Kasumi-1 (cell line): ENCODE measurements around the gene FAM200A.
"Not testable (repeated sequence)": the region's sequence is repeated elsewhere in the genome, so short reads cannot be mapped to it uniquely, and the experiment has no call there.

ENCODE experiments used
- DNase-seq, 2 experiments: peaks; one replicate each; lab custom pipeline; 2025; lab: John Stamatoyannopoulos, UW

Gene FAM200A

DNA sequence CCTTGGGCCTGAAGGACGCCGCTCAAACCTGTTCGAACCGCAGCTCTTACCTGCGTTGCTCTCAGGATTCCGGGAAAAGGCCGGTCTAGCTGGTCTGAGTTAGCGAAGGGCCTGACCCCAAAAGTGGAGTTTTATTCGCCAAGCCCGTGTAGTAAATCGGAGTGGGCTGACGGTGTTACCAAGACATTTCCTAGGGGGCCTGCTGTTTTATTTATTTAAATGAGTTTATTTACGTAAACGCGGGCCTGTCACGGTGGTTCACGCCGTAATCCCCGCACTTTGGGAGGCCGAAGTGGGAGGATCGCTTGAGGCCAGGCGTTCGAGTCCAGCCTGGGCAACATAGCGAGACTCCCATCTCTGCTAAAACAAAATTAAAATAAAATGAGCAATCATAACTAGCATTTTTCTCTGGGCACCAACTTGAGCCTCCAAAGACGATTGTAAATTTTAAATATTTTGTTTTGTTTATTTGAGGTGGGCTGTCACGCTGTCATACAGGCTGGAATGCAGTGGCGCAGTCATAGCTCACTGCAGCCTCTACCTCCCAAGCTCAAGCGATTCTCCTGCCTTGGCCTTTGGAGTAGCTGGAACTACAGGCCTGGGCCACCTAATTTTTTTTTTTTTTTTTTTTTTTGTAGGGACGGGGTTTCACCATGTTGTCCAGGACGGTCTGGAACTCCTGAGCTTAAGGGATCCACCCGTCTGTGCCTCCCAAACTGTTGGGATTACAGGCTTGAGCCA lies 7.4 kb upstream of the FAM200A start:
- peak in 1 of 2 experiments; percentile 17 for DNase-seq

DNA sequence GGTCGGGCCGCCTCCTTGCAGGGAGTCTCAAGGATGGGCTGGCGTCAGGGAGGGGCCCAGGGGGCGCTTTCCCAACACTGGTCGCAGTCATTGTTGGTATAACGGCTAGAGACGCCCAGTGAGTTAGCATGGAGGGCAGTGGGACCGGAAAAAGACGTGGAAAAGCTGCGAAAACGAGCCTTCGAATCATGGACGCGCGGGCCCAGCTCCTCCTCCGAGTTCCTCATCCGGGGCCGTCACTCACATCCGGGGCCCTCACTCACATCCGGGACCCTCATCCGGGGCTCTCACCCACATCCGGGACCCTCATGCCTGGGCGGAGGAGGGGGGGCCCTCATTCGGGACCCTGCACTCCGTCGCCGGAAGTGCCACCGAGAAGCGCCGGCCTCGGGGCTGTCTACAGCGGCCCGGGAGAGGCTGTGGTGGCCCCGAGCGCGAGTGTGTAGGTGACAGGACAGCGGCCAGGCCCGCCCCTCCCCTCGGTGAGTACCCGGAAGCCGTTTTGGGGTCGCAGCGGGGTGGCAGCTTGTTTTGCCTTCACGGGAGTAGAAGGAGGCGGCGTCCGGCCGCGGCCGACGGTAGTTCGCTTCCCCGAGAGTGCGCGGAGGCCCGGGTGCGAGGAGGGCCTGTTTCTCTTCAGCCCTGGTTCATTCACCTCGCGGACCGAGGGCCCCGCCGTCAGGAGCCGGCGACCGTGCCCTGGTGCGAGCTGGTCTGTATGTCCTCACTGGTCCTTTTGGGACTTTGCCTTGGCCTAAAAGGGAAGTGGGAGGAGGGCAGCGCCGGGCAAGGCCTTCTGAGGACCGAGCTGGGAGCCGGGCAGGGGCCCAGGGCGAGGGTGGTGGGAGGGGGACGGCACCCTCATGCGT lies 6.6 kb upstream of the FAM200A start, which contains the start of gene ZNF655:
TSS of gene ZNF655 (plus strand) at position 337 of the 869 bp plus-strand sequence. CDS start 1,918 bp downstream, outside the sequence.
- peak; percentile 82 to 85 for DNase-seq

DNA sequence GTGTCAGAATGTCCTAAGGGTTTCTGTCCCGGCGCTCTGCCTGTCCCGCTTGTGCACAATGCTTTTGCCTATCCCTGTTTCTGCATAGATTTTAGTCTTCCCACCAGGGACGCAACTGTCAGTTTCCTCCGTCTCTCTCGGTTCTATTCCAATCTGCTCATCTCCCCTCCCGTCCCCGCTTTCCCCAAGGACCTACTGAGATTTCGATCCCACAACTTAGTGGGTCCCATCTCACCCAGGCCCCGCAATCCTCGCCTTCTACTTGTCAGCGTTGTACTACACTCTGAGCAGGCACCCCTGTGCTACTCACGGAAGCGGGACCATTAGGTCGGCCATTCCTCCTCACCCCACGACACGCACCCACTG lies 6.0 kb upstream of the FAM200A start:
- no peak for DNase-seq

DNA sequence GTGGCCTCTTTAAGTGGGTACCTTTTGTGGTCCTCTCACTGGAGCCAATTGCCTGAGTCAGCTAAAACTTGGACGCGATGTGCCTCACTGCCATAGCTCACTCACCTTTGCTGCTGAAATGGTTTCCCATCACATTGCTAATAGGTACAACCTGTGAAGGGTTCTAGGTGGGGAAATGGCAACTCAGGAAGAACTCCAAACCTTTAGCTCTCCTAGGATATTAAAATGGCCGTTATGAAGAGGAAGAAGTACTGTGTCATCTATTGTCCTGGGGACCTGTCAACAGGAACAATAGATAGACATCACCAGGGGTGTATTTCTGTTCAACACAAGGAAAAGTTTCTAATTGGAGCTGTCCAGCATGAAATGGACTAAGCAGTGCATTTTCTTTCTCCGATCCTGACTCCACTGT lies 5.3 kb upstream of the FAM200A start:
- DNase-seq: peak in 1 of 2 experiments; percentile 15

DNA sequence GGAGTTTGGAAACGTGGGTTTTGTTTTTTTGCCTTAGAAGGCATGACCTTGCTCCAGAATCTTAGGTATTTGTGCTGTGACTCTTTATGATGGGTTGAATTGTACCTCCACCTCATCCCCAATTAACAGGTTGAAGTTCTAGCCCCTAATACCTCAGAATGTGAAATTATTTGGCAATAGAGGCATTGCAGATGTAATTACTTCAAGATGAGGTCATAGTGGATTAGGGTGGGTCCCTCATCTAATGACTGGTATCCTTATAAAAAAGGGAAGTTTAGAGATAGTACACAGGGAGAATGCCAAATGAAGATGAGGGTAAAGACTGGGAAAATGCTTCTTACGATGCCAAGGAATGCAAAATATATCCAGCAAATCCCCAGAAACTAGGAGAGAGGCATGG lies 3.0 kb upstream of the FAM200A start:
- no peak for DNase-seq

DNA sequence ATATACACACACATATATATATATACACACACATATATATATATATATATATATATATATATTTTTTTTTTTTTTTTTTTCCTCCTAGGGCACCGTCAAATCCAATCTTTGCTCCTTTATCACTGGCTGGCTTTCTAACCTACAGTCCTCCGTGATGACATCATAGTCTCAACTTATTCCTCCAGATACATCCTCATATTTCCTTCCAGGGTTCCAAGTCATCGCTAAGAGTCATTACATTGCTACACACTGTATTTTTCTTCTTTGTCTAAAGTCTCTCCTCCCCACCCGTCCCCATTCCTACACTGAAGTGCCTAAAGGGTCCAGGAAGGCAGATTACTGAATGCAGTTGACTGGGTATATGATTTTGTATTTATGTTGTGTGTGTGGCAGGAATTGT lies 1.1 kb upstream of the FAM200A start:
- DNase-seq: no peak

DNA sequence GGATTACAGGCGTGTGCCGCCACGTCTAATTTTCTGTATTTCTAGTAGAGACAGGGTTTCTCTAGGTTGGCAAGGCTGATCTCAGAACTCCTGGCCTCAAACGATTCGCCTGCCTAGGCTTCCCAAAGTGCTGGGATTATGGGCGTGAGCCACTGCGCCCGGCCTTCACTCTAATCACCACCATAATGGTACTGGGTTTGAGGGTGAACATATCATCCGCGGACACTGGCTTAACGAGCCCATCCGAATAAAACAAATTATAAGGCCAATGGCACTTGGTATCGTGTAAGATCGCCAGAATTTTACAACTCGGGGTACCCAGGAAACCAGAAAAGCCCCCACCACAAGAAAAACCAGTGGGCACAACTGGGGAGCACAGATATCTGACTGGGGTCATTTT lies 580 bp downstream of the FAM200A start:
- no peak for DNase-seq

DNA sequence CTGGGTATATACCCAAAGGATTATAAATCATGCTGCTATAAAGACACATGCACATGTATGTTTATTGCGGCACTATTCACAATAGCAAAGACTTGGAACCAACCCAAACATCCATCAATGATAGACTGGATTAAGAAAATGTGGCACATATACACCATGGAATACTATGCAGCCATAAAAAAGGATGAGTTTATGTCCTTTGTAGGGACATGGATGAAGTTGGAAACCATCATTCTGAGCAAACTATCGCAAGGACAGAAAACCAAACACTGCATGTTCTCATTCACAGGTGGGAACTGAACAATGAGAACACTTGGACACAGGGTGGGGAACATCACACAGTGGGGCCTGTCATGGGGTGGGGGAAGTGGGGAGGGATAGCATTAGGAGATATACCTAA lies 2.4 kb downstream of the FAM200A start:
- DNase-seq: not testable (repeated sequence)

DNA sequence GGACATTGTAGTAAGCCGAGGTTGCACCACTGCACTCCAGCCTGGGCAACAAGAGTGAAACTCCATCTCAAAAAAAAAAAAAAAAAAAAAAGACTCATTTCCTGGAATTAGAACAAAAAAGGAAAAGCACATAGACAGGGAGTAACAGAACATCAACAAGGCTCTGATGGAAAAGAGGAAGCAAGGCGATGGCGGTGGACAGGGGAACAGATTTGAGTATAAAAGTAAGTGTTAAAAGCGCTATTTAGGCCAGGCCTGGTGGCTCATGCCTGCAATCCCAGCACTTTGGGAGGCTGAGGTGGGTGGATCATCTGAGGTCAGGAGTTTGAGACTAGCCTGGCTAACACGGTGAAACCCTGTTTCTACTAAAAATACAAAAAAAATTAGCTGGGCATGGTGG lies 6.6 kb downstream of the FAM200A start:
- peak in 1 of 2 experiments; percentile 4 for DNase-seq

DNA sequence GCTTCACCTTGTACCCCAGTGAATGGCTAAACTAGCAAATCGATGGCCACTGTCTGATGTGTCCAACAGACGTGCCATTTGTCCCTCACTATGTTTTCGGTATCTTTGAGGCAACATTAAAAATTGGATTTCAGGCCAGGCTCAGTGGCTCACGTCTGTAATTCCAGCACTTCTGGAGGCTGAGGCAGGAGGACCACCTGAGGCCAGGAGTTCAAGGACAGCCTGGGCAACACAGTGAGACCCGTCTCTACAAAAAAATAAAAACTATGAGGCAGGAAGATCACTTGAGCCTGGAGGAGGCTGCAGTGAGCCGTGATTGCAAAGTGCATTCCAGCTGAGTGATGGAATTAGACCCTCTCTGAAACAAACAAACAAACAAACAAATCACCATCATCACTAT lies 8.0 kb downstream of the FAM200A start:
- DNase-seq: no peak

DNA sequence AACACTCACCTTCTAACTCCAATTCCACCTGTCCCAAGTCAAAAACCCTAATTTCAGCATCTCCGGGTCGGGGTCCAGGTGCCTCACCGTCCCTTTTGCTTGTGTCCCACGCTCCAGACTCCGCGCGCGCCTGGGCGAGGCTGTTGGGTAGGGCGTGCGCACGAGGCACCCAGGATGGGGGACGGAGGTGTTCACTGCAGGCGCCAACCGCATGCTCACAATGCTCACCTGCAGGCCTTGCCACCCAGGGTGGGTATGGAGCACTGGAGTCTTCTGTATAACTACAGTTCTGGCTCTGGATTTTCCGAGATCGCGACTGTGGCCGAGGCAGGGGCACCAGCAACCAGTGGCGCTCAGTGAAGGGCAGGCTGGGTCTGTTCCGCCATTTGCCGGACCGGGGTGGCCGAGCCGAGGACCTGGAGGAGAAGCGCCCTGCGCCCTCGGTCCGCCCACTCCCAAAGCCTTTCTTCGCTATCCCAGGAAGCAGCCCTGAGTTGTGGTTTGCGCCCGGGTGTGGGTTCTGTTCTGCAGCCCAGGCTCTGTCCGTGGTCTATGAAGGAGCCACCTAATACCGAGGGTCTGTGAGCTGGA lies 8.7 kb downstream of the FAM200A start:
- no peak for DNase-seq

DNA sequence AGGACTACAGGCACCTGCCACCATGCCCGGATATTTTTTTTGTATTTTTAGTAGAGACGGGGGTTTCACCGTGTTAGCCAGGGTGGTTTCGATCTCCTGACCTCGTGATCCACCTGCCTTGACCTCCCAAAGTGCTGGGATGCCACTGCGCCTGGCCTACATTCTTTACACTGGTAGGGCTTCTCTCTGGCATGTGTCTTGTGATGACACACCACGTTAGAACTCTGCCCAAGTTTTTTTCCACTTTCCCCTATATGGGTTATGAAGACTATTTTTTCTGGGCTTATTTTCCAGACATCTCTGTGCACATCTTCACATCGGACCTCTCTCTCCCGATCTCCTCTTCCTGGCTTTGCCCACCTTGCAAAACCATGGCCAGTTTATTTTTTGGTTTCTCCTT lies 10.7 kb downstream of the FAM200A start:
- no peak for DNase-seq

DNA sequence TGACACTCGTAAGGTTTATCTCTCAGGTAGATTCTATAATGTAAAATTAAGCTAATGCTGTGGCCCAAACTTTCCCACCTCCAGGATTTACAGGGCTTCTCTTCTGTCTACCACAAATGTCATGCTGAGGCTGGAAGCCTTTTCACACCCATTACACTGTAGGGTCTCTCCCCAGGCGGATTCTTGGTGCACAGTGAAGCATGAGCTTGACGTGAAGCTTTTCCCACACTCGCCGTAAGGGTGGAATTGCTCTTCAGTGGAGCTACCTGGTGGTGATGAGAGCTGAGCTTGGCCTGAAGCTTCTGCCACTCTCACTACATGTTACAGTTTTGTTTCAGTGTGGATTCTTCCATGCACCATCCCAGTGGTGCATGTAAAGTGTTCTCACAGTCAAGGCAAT lies 11.4 kb downstream of the FAM200A start:
- no peak for DNase-seq

DNA sequence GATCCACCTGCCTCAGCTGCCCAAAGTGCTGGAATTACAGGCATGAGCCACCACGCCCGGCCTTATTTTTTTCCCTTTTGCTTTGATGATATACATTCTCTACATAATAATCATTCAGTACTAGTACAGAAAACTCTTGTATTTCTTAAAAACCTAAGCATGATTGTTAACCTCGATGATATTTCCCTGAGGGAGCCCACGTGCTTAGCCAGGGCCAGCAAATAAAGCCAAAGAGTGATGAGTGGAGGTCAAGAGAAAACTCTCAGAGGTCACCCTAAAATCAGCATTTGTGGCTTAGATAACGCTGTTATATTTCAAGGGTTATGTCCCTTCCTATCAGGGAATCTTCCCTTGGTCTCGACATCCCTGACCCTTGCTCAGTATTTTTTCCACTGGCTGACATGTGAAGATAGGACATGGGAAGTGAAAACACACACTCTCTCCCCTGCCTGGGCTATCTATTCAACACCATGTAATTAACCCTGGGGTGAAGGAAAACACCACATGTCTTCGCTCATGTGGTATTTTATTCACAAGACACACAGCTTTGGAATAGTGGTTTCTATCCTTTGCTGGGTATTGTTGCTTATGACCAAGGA lies 12.6 kb downstream of the FAM200A start:
- no peak for DNase-seq

DNA sequence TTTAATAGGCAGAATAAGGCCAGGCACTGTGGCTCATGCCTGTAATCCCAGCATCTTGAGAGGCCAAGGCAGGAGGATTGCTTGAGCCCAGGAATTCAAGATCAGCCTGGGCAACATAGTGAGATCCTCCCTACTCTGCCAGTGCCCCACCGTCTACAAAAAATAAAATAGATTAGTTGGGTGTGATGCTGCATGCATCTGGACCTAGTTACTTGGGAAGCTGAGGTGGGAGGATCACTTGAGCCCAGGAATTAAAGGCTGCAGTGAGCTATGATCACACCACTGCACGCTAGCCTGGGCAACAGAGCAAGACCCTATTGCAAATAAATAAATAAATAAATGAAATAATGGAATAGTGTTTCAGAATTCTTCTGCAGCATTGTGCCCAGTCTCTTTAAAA lies 16.2 kb downstream of the FAM200A start:
- DNase-seq: no peak

DNA sequence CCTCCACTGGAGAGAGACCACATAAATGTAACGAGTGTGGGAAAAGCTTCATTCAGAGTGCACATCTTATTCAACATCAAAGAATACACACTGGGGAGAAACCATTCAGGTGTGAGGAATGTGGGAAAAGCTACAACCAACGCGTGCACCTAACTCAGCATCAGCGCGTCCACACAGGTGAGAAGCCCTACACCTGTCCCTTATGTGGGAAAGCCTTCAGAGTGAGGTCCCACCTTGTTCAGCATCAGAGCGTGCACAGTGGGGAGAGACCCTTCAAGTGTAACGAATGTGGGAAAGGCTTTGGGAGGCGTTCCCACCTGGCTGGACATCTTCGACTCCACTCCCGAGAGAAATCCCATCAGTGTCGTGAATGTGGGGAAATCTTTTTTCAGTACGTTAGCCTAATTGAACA lies 20.6 kb downstream of the FAM200A start:
- no peak for DNase-seq

DNA sequence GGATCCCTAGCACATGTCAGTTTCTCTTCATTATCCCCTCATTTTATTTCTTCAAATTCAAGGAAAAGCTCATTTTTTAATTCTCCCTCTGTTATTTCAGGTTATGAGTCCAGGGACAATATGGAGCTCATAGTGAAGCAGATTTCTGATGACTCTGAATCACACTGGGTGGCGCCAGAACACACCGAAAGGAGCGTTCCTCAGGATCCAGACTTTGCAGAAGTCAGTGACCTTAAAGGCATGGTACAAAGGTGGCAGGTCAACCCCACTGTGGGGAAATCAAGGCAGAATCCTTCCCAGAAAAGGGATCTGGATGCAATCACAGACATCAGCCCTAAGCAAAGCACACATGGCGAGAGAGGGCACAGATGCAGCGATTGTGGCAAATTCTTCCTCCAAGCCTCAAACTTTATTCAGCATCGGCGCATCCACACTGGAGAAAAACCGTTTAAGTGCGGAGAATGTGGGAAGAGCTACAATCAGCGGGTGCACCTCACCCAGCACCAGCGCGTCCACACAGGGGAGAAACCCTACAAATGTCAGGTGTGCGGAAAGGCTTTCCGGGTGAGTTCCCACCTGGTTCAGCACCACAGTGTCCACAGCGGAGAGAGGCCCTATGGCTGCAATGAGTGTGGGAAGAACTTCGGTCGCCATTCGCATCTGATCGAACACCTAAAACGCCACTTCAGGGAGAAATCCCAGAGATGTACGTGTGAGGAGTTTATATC lies 26.0 kb downstream of the FAM200A start:
- peak; percentile 41 to 49 for DNase-seq

DNA sequence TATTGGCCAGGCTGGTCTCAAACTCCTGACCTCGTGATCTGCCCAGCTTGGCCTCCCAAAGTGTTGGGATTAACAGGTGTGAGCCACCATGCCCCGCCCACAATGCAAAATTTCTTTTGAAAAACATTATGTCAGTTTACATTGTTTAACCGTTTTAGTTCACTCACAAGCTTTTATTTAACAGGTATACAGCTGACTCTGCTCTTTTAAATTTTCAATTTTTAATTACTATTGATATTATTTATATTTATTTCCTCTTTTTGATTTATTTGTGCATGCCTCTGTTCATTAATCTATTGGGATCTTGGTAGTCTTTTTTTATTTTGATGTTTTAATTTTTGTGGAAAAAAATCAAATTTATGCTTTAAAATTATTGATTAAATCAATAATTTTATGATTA lies 30.5 kb downstream of the FAM200A start:
- DNase-seq: no peak

DNA sequence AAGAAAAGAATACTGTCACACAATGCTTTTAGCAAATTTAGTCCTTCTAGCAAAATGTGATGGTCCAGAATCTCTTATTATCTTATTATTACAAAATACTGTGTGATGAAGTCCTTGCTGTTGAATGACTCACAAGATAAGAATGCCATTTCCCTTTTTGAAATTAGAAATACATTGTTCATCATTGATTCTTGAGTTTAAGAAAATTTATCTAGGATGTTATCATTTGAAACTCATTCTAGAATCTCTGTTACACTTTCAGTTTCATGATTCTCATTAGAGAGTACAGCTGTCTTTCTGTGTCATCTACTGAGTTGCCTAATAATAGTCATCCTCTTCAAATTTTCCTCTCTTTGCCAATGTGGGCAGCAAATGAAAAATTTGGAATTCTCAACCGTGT lies 37.9 kb downstream of the FAM200A start:
- no peak for DNase-seq

DNA sequence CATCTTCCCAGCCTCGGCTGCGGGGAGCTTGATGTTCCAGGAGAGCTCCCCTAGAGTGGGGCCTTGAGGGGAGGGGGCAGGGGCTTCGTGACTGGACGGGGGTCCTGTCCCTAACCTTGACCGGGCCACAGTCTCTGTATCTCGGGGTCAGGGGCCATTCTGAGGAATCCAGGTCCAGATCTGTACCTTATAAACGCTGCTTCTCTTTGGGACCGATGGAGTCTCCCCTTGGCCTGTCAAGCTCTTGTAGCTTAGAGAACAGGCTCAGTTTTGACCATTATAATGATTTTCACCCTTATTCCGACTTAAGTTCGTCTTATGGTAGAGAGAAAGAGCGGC lies 46.6 kb downstream of the FAM200A start:
- peak; percentile 40 to 41 for DNase-seq

DNA sequence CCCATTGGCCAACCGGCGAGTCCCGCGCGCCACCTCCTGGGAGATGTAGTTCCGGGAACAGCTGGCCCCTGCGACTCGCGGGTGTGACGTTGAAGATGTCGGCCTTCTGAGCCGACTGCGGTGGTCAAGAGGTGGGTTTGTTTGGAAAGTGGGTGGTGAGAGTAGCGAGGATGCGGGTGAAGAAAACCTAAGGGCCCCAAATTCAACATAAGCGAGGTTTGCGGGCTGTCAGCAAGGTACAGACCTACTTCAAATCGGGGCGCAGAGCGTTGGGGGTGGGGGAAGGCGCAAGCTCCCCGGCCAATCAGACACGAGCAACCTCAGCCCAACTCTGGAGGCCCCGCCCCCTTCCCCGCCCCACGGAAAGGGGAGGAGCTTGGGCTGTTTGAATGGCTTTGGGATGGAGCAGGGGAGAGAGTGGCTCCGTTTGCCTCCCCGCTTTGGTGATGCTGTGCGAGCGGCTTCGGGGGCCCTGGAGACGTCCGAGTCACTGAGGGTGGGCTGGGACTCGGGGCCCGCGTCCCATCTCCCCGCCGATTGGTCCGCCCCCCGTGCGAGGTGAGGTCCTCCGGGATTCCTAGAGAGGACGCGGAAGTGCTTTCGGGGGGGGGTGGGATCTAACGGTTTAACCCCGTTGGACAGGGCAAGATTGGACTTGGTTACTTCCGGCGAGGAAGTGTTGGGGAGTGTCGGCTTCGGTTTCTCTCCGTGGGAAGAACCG lies 47.2 kb downstream of the FAM200A start, which contains the start of gene ZKSCAN5:
TSS of gene ZKSCAN5 (plus strand) at position 60 of the 721 bp plus-strand sequence. CDS start 1,383 bp downstream, outside the sequence.
- DNase-seq: peak; percentile 92 to 94
